HG02759 (cell line): ENCODE results near the gene STK17B.

Source experiments
- ATAC-seq: cut with Tn5 transposase; IDR thresholded peaks from one replicate; pipeline ENCODE4 v1.9.1; 2021; ENCODE audit warnings: mild to moderate bottlenecking, moderate library complexity; ENCODE audit not compliant: unreplicated experiment

Gene STK17B

GRCh38 chr2:196159221-196159892 is 12.0 kb downstream of the STK17B start:
- no peak for ATAC-seq

DNA sequence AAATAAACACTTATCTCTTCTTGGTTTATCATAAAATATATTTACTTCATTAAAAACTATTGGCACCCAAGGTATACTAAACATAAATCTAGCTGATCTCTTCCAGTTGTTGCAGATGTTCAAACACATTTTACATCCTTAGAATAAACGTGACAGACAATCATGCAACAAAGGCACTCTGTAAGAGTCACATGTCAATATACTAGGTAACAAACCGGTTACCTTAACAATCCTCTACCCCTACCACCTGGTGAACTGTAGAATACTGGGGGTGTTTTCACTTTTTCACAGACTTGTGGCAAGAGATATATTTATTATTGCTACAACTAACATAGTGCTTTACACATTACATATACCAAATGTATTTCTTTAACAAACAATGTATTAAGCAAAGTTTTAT is 15.8 kb downstream of the STK17B start:
- no peak for ATAC-seq

GRCh38 chr2:196153480-196153879 is 17.9 kb downstream of the STK17B start:
- ATAC-seq = no peak

DNA sequence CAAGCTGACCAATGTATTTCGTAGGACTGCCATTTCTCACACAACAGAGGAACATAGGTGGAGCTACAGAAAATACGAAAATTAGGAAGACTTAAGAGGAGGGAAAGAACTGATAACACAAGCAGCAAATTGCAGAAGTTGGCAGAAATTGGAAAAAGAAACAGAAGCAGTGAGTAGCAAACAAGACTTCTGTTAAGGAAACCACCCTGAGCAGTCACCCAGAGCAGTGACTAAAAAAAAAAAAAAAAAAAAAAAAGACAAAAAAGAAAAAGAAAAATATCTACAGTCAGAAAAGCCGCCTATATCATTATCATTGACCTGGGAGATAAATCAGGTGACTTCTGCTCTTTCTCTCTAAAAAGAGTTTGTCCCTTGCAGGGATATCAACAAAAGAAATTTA is 21.4 kb downstream of the STK17B start:
- ATAC-seq = peak; percentile 61

GRCh38 chr2:196148736-196149135 is 22.6 kb downstream of the STK17B start:
- no peak for ATAC-seq

- ATAC-seq = no peak
These were observed 26.1 kb downstream of the STK17B start for GRCh38 chr2:196145256-196145655.

GRCh38 chr2:196144513-196145126 is 26.8 kb downstream of the STK17B start:
- no peak for ATAC-seq

DNA sequence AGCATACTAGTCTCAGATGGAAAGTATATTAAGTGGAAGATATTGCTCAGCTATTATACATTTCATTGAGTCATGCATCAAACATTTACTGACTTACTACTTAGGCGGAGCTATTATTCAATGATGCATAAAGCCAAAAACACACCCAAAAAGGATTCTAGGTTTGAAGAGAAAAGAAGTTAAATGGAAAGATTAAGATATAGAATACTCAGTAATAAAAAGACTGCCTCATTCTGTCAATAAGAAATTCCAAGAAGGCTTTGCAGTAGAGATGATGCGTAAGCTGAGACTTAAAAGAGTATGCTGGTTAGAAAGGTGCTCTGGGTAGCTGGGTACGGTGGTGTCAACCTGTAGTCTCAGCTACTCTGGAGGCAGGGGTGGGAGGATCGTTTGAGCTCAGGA is 27.6 kb downstream of the STK17B start:
- no peak for ATAC-seq

DNA sequence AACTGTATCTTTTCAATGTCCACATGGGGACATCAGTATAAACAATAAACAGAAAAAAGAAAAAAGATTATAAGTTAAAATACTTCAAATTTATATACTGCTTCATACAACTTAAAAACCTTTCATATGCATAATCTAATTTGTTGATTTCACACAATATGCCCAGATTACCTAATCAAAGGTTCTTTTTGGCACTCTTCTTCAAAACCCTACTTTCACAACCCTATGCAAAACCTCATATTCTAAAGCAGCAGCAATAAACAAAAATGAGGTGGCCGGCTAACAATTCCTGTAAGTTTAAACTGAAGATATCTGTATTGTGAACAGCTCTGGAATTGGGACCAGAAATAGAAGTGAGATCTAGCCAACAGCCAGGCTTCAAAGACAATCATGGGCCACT is 28.6 kb downstream of the STK17B start:
- no peak for ATAC-seq

DNA sequence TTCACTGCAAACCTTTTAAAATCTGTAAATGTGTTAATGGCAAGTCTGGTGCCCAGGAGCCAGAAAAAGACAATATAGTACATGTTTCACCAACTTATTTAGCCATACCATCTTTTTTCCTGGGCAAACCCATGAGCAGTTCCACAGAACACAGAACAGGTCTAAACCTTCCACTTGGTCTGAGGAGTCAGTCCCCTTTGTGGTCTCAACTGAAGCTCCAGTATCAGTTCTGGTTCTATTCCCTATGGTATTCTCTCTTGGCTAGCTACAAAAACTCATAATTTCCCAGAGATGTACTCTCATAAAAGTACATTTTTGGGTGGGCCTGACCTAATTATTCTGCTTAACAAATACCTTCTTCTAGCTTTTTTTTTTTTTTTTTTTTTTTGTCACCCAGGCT is 31.2 kb downstream of the STK17B start:
- ATAC-seq = no peak

- ATAC-seq = no peak
These were observed 34.1 kb downstream of the STK17B start for GRCh38 chr2:196137271-196137670.

DNA sequence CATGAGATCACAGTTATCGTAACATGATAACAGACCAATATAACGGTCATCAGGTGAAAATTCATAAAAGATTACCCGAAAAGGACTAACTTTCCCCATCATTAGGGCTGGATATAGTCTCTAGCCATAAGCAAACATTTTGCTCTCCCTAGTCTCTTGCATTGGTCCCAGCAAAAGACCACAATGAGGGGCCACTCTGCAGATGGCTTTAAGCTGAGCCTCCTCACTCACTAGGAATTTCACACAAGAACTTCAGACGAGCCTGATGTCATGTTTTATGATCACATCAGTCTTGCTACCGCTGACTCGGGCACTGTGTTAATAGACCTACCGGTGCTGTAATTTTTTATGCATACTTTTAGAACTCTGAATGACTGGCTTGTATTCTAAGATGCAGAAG is 35.2 kb downstream of the STK17B start:
- no peak for ATAC-seq

GRCh38 chr2:196131949-196132925 is 39.1 kb downstream of the STK17B start:
- ATAC-seq = peak; percentile 39

GRCh38 chr2:196131384-196131937 is 39.9 kb downstream of the STK17B start:
- ATAC-seq = peak; percentile 46

GRCh38 chr2:196130039-196130825 is 41.1 kb downstream of the STK17B start:
- no peak for ATAC-seq

- ATAC-seq = no peak
These were observed 42.6 kb downstream of the STK17B start for GRCh38 chr2:196128749-196129148.

- ATAC-seq = no peak
These were observed 45.8 kb downstream of the STK17B start for GRCh38 chr2:196125596-196125995.

GRCh38 chr2:196123679-196124373 is 47.6 kb downstream of the STK17B start:
- no peak for ATAC-seq

- no peak for ATAC-seq
These were observed 51.5 kb downstream of the STK17B start for GRCh38 chr2:196119926-196120325.

- ATAC-seq = no peak
These were observed 54.1 kb downstream of the STK17B start for GRCh38 chr2:196117214-196117705.
